Measurements from ENCODE around the gene SMAD6. TPM values are rescaled to one million over a fixed set of nuclear protein-coding genes. Genes with fewer than 3 reads are reported as not detected.

Gene SMAD6
- total and polyA plus RNA-seq, 2 experiments from 2014 or later, result 3.6 to 32.9 TPM

GRCh38 chr15:66808181-66808824 lies 106.3 kb downstream of the SMAD6 start:
- no peak overlapping the region for H3K27ac ChIP-seq
- no peaks in the 10 kb centered on the region for H3K9me3 ChIP-seq (ENCODE audit: low read depth)
- H2AFZ ChIP-seq, result no peak overlapping the region
- H3F3A ChIP-seq (ENCODE audit: insufficient read depth), result peaks cover 9% of the 10 kb centered on the region
- WGBS, 2 experiments (ENCODE audit: low coverage in 1 of 2, low lambda C conversion rate in 2 of 2, missing lambda C conversion rate in 2 of 2), result 90 to 92% methylated on average over 20 to 21 of the region's 21 CpGs
- TF ChIP-seq EZH2 (IDR thresholded peaks at IDR 0.05; ENCODE audit: insufficient read depth, poor library complexity, severe bottlenecking) (no peak), EZH2phosphoT487 (IDR thresholded peaks at IDR 0.05; ENCODE audit: insufficient read depth, low read depth) (no peak)
- no peaks in the 10 kb centered on the region for H3K79me2 ChIP-seq (ENCODE audit: insufficient read depth)
- no peaks in the 10 kb centered on the region for H3K36me3 ChIP-seq (ENCODE audit: low read depth)
- H3K4me1 ChIP-seq (ENCODE audit: insufficient read depth), result peaks cover 18% of the 10 kb centered on the region
- no peak overlapping the region for H3K4me3 ChIP-seq
- H3K9ac ChIP-seq, result no peak overlapping the region
- H3K9me2 ChIP-seq (ENCODE audit: insufficient read depth), result no peaks in the 10 kb centered on the region
- DNase-seq, result no peak
- H4K20me1 ChIP-seq (ENCODE audit: insufficient read depth), result no peaks in the 10 kb centered on the region
- no peak overlapping the region for H3K4me2 ChIP-seq (ENCODE audit: unreplicated experiment)
- in situ Hi-C loops (cut with MboI), result no loop called here
- no peaks in the 10 kb centered on the region for H3K27me3 ChIP-seq (replicated peaks; ENCODE audit: insufficient read depth)

GRCh38 chr15:66809664-66810063 lies 107.6 kb downstream of the SMAD6 start:
- DNase-seq, result no peak
- Histone ChIP-seq H4K20me1 (ENCODE audit: insufficient read depth) (no peaks in the 10 kb centered on the region), H3F3A (ENCODE audit: insufficient read depth) (peaks cover under 1% of the 10 kb centered on the region; the same call in 1 of the 2 replicates), H3K36me3 (ENCODE audit: low read depth) (no peaks in the 10 kb centered on the region), H3K9me3 (ENCODE audit: low read depth) (no peaks in the 10 kb centered on the region), H3K4me3 (no peak overlapping the region), H3K9me2 (ENCODE audit: insufficient read depth) (no peaks in the 10 kb centered on the region), H3K4me1 (ENCODE audit: insufficient read depth) (peaks cover 7% of the 10 kb centered on the region), H3K27ac (no peak overlapping the region), H2AFZ (no peak overlapping the region), H3K9ac (no peak overlapping the region), H3K79me2 (ENCODE audit: insufficient read depth) (no peaks in the 10 kb centered on the region), H3K27me3 (replicated peaks; ENCODE audit: insufficient read depth) (no peaks in the 10 kb centered on the region), H3K4me2 (ENCODE audit: unreplicated experiment) (no peak overlapping the region)
- 59 to 68% methylated on average over 4 of the region's 4 CpGs for WGBS, 2 experiments (ENCODE audit: low coverage in 1 of 2, low lambda C conversion rate in 2 of 2, missing lambda C conversion rate in 2 of 2)
- no peak for TF ChIP-seq EZH2 (IDR thresholded peaks at IDR 0.05; ENCODE audit: insufficient read depth, poor library complexity, severe bottlenecking)
- TF ChIP-seq EZH2phosphoT487 (IDR thresholded peaks at IDR 0.05; ENCODE audit: insufficient read depth, low read depth), result no peak
- in situ Hi-C loops (cut with MboI), result no loop called here

- H3K27ac ChIP-seq, result peak overlapping the region; percentile 56
- no peak for TF ChIP-seq EZH2 (IDR thresholded peaks at IDR 0.05; ENCODE audit: insufficient read depth, poor library complexity, severe bottlenecking)
- no peak for TF ChIP-seq EZH2phosphoT487 (IDR thresholded peaks at IDR 0.05; ENCODE audit: insufficient read depth, low read depth)
Observed at GRCh38 chr15:66815318-66815717, 113.3 kb downstream of the SMAD6 start.

GRCh38 chr15:66816201-66816600 lies 114.2 kb downstream of the SMAD6 start:
- in situ Hi-C loops (cut with MboI), result no loop called here
- peaks cover 39% of the 10 kb centered on the region for H3F3A ChIP-seq (ENCODE audit: insufficient read depth)
- H3K9ac ChIP-seq, result no peak overlapping the region
- no peak for DNase-seq
- no peaks in the 10 kb centered on the region for H3K79me2 ChIP-seq (ENCODE audit: insufficient read depth)
- no peaks in the 10 kb centered on the region for H4K20me1 ChIP-seq (ENCODE audit: insufficient read depth)
- no peak overlapping the region for H3K4me3 ChIP-seq
- H3K27me3 ChIP-seq (replicated peaks; ENCODE audit: insufficient read depth), result no peaks in the 10 kb centered on the region
- no peak overlapping the region for H3K4me2 ChIP-seq (ENCODE audit: unreplicated experiment)
- no peaks in the 10 kb centered on the region for H3K9me3 ChIP-seq (ENCODE audit: low read depth)
- WGBS, 2 experiments (ENCODE audit: low coverage in 1 of 2, low lambda C conversion rate in 2 of 2, missing lambda C conversion rate in 2 of 2), result 96 to 100% methylated on average over 3 of the region's 3 CpGs
- H3K36me3 ChIP-seq (ENCODE audit: low read depth), result no peaks in the 10 kb centered on the region
- H2AFZ ChIP-seq, result no peak overlapping the region
- H3K27ac ChIP-seq, result peak overlapping the region; percentile 56
- TF ChIP-seq EZH2 (IDR thresholded peaks at IDR 0.05; ENCODE audit: insufficient read depth, poor library complexity, severe bottlenecking) (no peak), EZH2phosphoT487 (IDR thresholded peaks at IDR 0.05; ENCODE audit: insufficient read depth, low read depth) (no peak)
- no peaks in the 10 kb centered on the region for H3K9me2 ChIP-seq (ENCODE audit: insufficient read depth)
- peaks cover 40% of the 10 kb centered on the region for H3K4me1 ChIP-seq (ENCODE audit: insufficient read depth)

More at GRCh38 chr15:66815318-66815717, 113.3 kb downstream of the SMAD6 start:
- no peak overlapping the region for H3K9ac ChIP-seq
- H2AFZ ChIP-seq, result no peak overlapping the region
- H4K20me1 ChIP-seq (ENCODE audit: insufficient read depth), result no peaks in the 10 kb centered on the region
- H3K79me2 ChIP-seq (ENCODE audit: insufficient read depth), result no peaks in the 10 kb centered on the region
- H3K27me3 ChIP-seq (replicated peaks; ENCODE audit: insufficient read depth), result no peaks in the 10 kb centered on the region
- no peaks in the 10 kb centered on the region for H3K9me3 ChIP-seq (ENCODE audit: low read depth)
- WGBS, 2 experiments (ENCODE audit: low coverage in 1 of 2, low lambda C conversion rate in 2 of 2, missing lambda C conversion rate in 2 of 2), result 57 to 60% methylated on average over 3 of the region's 3 CpGs
- in situ Hi-C loops (cut with MboI), result no loop called here
- H3K4me2 ChIP-seq (ENCODE audit: unreplicated experiment), result peak overlapping the region; percentile 49
- peak; percentile 94 for DNase-seq
- peaks cover 32% of the 10 kb centered on the region for H3K4me1 ChIP-seq (ENCODE audit: insufficient read depth)
- H3K4me3 ChIP-seq, result no peak overlapping the region
- no peaks in the 10 kb centered on the region for H3K36me3 ChIP-seq (ENCODE audit: low read depth)
- peaks cover 39% of the 10 kb centered on the region for H3F3A ChIP-seq (ENCODE audit: insufficient read depth)
- H3K9me2 ChIP-seq (ENCODE audit: insufficient read depth), result no peaks in the 10 kb centered on the region
